MM.1S (cell line): Measurements from ENCODE around the gene PLCG1.
A peak's percentile ranks its signal among the peaks of the same experiment; 100 is the strongest.

Experiments used
- DNase-seq: peaks from one replicate; pipeline ENCODE4 v3.0.0-alpha.2; 2015
- H2AFZ ChIP-seq: fragments of 300-600 bp; sonication (generic); 2 replicates; pipeline ENCODE4 v1.6.0; 2016; ENCODE audit warnings: antibody characterized with exemption, low read length
- H3F3A ChIP-seq: fragments of 300-600 bp; sonication (generic); 2 replicates; pipeline ENCODE4 v1.6.1; 2016; ENCODE audit warnings: mild to moderate bottlenecking, antibody characterized with exemption, low read length, moderate library complexity, mixed read lengths; ENCODE audit not compliant: insufficient read depth
- H3K27ac ChIP-seq: fragments of 300-600 bp; sonication (generic); 2 replicates; pipeline ENCODE4 v1.5.1; 2016; ENCODE audit warnings: mild to moderate bottlenecking, low read length
- H3K27me3 ChIP-seq: fragments of 300-600 bp; sonication (generic); replicated peaks from 2 replicates; pipeline ENCODE4 v1.6.0; 2016; ENCODE audit warnings: low read length; ENCODE audit not compliant: insufficient read depth
- H3K36me3 ChIP-seq: fragments of 300-600 bp; sonication (generic); replicated peaks from 2 replicates; pipeline ENCODE4 v1.6.1; 2016; ENCODE audit warnings: mild to moderate bottlenecking, low read length, mixed read lengths; ENCODE audit not compliant: insufficient read depth
- H3K4me1 ChIP-seq: fragments of 300-600 bp; sonication (generic); 2 replicates; pipeline ENCODE4 v1.6.1; 2016; ENCODE audit warnings: low read length, mixed read lengths
- H3K4me2 ChIP-seq: fragments of 300-600 bp; sonication (generic); 2 replicates; pipeline ENCODE4 v1.6.0; 2016; ENCODE audit warnings: low read depth, low read length
- H3K4me3 ChIP-seq: fragments of 300-600 bp; sonication (generic); 2 replicates; pipeline ENCODE4 v1.5.1; 2016; ENCODE audit warnings: low read length, mixed read lengths
- H3K79me2 ChIP-seq: fragments of 300-600 bp; sonication (generic); 2 replicates; pipeline ENCODE4 v1.6.1; 2016; ENCODE audit warnings: mixed run types, low read length, mixed read lengths
- H3K9ac ChIP-seq: fragments of 300-600 bp; sonication (generic); 2 replicates; pipeline ENCODE4 v1.6.1; 2016; ENCODE audit warnings: low read length, mixed read lengths
- H3K9me2 ChIP-seq: fragments of 300-600 bp; sonication (generic); replicated peaks from 2 replicates; pipeline ENCODE4 v1.6.1; 2016; ENCODE audit warnings: mild to moderate bottlenecking, low read length, mixed read lengths; ENCODE audit not compliant: insufficient read depth
- H3K9me3 ChIP-seq: fragments of 300-600 bp; sonication (generic); replicated peaks from 2 replicates; pipeline ENCODE4 v1.6.1; 2016; ENCODE audit warnings: mild to moderate bottlenecking, low read length, mixed read lengths; ENCODE audit not compliant: insufficient read depth
- H4K20me1 ChIP-seq: fragments of 300-600 bp; sonication (generic); 2 replicates; pipeline ENCODE4 v1.6.1; 2016; ENCODE audit warnings: mild to moderate bottlenecking, low read length, moderate library complexity, mixed read lengths; ENCODE audit not compliant: insufficient read depth
- EZH2 ChIP-seq: fragments of 300-600 bp; sonication (generic); optimal IDR thresholded peaks from 2 replicates; pipeline ENCODE3; 2017; ENCODE audit warnings: low read depth, mild to moderate bottlenecking, antibody characterized with exemption, low read length, mixed read lengths
- EZH2phosphoT487 ChIP-seq: fragments of 300-600 bp; sonication (generic); IDR thresholded peaks from 2 replicates; pipeline ENCODE4 v1.6.1; 2018; ENCODE audit warnings: antibody characterized with exemption, low read length
- TF ChIP-seq, protein P1 (sequence below): fragments of 300-600 bp; sonication (generic); IDR thresholded peaks from 2 replicates; pipeline ENCODE4 v1.5.1; 2016; ENCODE audit warnings: antibody characterized with exemption, low read length, mixed read lengths

Gene PLCG1

DNA sequence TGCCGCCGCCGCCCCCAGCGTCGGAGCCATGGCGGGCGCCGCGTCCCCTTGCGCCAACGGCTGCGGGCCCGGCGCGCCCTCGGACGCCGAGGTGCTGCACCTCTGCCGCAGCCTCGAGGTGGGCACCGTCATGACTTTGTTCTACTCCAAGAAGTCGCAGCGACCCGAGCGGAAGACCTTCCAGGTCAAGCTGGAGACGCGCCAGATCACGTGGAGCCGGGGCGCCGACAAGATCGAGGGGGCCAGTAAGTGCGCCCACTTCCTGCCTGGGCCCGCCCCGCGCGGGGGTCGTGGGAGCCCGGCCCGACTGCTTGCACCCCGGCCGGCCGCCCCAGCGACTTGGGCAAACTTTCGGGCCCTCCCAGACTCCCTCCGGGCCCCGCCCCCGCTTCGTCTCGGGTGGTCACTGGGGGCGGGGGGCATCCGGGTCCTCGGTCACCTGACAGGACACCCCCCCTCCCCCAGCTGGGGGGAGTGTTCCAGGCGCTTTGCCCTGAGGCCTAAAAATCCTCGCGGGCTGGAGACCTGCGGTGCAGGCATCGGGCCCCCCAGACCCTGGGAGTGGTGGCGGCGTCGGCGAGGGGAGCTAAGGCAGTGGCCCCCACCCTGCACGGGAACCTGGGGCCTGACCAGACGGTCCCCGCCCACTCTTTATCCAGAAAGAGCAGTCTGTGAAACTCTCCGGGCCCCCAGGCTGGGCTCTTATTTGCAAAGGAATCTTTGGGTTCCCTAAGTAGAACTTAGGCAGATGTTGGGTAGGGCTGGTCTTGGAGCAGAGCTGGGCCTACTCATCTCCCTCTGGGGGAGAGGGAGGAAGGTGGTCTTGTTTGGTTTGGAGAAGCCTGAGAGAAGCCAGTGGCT lies 501 bp downstream of the PLCG1 start:
- TF ChIP-seq EZH2 (no peak), EZH2phosphoT487 (no peak)
- TF ChIP-seq, protein P1, sequence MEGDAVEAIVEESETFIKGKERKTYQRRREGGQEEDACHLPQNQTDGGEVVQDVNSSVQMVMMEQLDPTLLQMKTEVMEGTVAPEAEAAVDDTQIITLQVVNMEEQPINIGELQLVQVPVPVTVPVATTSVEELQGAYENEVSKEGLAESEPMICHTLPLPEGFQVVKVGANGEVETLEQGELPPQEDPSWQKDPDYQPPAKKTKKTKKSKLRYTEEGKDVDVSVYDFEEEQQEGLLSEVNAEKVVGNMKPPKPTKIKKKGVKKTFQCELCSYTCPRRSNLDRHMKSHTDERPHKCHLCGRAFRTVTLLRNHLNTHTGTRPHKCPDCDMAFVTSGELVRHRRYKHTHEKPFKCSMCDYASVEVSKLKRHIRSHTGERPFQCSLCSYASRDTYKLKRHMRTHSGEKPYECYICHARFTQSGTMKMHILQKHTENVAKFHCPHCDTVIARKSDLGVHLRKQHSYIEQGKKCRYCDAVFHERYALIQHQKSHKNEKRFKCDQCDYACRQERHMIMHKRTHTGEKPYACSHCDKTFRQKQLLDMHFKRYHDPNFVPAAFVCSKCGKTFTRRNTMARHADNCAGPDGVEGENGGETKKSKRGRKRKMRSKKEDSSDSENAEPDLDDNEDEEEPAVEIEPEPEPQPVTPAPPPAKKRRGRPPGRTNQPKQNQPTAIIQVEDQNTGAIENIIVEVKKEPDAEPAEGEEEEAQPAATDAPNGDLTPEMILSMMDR: no peak
- H3K36me3 ChIP-seq: no peaks in the 10 kb centered on the region
- DNase-seq: peak; percentile 23
- peak overlapping the region; percentile 69 for H3K9ac ChIP-seq
- H3K9me2 ChIP-seq: no peaks in the 10 kb centered on the region
- H3K9me3 ChIP-seq: no peaks in the 10 kb centered on the region
- no peaks in the 10 kb centered on the region for H3K27me3 ChIP-seq
- H4K20me1 ChIP-seq: no peaks in the 10 kb centered on the region
- H3K27ac ChIP-seq: no peak overlapping the region
- H3F3A ChIP-seq: 0 out of 2 replicates have a peak, but pooled peaks cover 8% of the 10 kb centered on the region
- H3K4me3 ChIP-seq: peak overlapping the region; percentile 88
- peaks cover 54% of the 10 kb centered on the region for H3K79me2 ChIP-seq
- H3K4me2 ChIP-seq: peak overlapping the region; percentile 94
- peaks cover 14% of the 10 kb centered on the region; the same call in 1 of the 2 replicates for H3K4me1 ChIP-seq
- peak overlapping the region; percentile 72 for H2AFZ ChIP-seq

DNA sequence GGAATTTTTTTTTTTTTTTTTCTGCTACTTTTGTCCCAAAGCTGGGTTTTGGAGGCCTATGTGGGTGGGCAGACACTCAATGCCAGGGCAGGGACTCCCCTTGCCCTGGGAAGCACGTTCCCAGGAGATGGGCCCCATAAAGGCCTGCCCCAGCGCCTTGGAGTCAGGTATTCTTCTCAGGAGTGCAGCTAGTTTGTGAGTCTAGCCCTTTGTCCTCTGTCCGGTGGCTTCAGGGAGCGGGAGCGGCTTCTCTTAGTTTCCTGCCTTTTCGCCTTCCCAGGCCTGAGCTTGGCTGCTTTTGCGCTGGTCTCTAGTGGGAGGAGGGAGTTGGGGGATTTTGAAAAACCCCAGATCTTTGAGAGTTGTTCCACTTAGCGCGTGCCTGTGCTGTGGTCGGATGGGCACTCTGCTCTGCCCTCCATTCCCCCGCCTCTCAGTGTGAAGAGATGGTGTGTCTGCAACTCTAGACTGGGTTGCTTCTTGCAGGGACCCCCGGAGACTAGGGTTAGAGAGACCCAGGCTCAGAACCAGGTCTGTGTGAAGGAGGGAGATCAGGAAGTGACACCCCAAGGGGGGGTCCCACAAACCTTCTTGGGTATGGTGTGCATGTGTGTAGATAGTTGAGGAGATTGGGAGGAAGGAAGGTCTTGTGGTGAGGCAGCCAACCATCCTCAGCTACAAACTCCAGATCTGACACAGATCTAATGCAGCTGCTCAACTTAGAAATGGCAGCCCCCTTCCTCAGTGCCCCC lies 1.3 kb downstream of the PLCG1 start:
- Histone ChIP-seq H2AFZ (no peak overlapping the region), H3K4me2 (peak overlapping the region; percentile 94), H3K9me2 (no peaks in the 10 kb centered on the region), H3K9me3 (no peaks in the 10 kb centered on the region), H3K4me3 (peak overlapping the region; percentile 88), H4K20me1 (no peaks in the 10 kb centered on the region), H3K36me3 (no peaks in the 10 kb centered on the region), H3K27ac (no peak overlapping the region), H3K27me3 (no peaks in the 10 kb centered on the region), H3K4me1 (peaks cover 14% of the 10 kb centered on the region; the same call in 1 of the 2 replicates), H3K79me2 (peaks cover 62% of the 10 kb centered on the region), H3K9ac (peak overlapping the region; percentile 69; the same call in 1 of the 2 replicates), H3F3A (0 out of 2 replicates have a peak, but pooled peaks cover 8% of the 10 kb centered on the region)
- no peak for TF ChIP-seq EZH2
- TF ChIP-seq, protein P1: no peak
- TF ChIP-seq EZH2phosphoT487: no peak
- DNase-seq: no peak

DNA sequence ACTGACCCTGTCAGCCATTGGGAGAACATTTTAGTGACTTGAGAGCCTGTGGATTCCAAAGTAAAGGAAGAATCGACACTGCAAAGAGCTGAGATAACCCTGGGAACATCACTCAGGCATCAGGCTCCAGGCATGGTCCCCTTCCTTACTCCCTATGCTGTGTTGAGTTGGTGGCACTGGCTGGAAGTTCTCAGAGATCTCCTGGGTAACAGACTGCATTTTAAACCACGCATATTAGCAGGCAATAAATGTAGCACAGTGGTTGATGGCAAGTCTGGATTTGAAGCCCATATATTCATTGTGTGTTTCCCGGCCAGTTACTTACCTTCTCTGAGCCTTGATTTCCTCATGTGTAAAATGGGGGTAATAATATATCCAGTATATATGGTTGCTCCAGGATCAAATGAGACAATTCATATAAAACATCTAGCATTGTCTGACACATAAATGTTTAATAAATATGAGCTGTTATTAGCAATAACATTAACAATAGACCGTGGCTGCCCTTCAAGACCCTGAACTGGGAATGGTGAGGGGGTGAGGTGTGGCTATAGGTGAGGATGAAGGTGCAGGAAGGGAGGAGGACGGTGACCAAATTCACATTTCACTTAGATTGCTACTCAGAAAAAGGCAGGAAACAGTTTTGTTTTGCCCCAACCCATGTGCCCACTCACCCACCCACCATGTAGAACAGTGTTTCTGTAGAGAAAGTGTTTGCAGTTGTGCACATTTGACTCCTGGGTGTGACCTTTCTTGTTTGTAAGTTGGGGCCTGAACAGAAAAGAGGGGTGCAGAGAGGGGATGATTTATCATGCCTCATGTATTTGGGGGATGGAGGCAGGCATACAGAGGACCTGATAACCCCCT lies 2.1 kb downstream of the PLCG1 start:
- H3K27me3 ChIP-seq: no peaks in the 10 kb centered on the region
- no peak for DNase-seq
- no peaks in the 10 kb centered on the region for H4K20me1 ChIP-seq
- no peak overlapping the region for H3K9ac ChIP-seq
- peaks cover 14% of the 10 kb centered on the region; the same call in 1 of the 2 replicates for H3K4me1 ChIP-seq
- peaks cover 70% of the 10 kb centered on the region for H3K79me2 ChIP-seq
- H3K4me3 ChIP-seq: no peak overlapping the region; the same call in 1 of the 2 replicates
- TF ChIP-seq EZH2phosphoT487: no peak
- TF ChIP-seq, protein P1: no peak
- no peak for TF ChIP-seq EZH2
- H2AFZ ChIP-seq: no peak overlapping the region
- H3F3A ChIP-seq: 0 out of 2 replicates have a peak, but pooled peaks cover 8% of the 10 kb centered on the region
- no peaks in the 10 kb centered on the region for H3K36me3 ChIP-seq
- no peaks in the 10 kb centered on the region for H3K9me2 ChIP-seq
- no peaks in the 10 kb centered on the region for H3K9me3 ChIP-seq
- peak overlapping the region; percentile 94; the same call in 1 of the 2 replicates for H3K4me2 ChIP-seq
- H3K27ac ChIP-seq: no peak overlapping the region
